K562 (cell line): ENCODE measurements around the gene AOC3. TPM values are rescaled to one million over a fixed set of nuclear protein-coding genes. Genes with fewer than 3 reads are reported as not detected.

Experiments used
- ARID2 ChIP-seq: fragments of 450-650 bp; IDR thresholded peaks from 2 replicates; pipeline ENCODE4 v1.6.1; 2017; ENCODE audit warnings: antibody characterized with exemption, mild to moderate bottlenecking
- BRF2 ChIP-seq: IDR thresholded peaks from 3 replicates; pipeline ENCODE4 v1.6.1; 2011; ENCODE audit warnings: borderline replicate concordance, mild to moderate bottlenecking; ENCODE audit not compliant: insufficient read length, insufficient read depth
- CGGBP1 ChIP-seq: fragments of 250-450 bp; sonication (Bioruptor Pico); IDR thresholded peaks from 2 replicates; pipeline ENCODE4 v1.9.0; 2021; ENCODE audit warnings: mild to moderate bottlenecking
- CREB5 ChIP-seq: fragments of 250-450 bp; sonication (Bioruptor Pico); IDR thresholded peaks from 2 replicates; pipeline ENCODE4 v1.5.0; 2020; ENCODE audit warnings: mild to moderate bottlenecking
- EZH2 ChIP-seq: IDR thresholded peaks from 2 replicates; pipeline ENCODE4 v1.6.1; 2012; ENCODE audit warnings: low read depth, mild to moderate bottlenecking, inconsistent platforms, low read length, borderline replicate concordance
- HMG20A ChIP-seq: fragments of 450-650 bp; formaldehyde crosslinking; conservative IDR thresholded peaks from 2 replicates; pipeline ENCODE4 v1.4.0; 2020; ENCODE audit warnings: mild to moderate bottlenecking, mixed read lengths
- HNRNPUL1 ChIP-seq: fragments of 200-400 bp; formaldehyde crosslinking; IDR thresholded peaks from 2 replicates; pipeline ENCODE4 v1.6.1; 2017; ENCODE audit warnings: low read length
- JUND ChIP-seq, 2 experiments: IDR thresholded peaks; 2 replicates in 1 of 2; 3 replicates in 1 of 2; pipeline ENCODE4 v1.6.1; 2011; ENCODE audit warnings: borderline replicate concordance in 2 of 2, low read depth in 2 of 2, low read length in 2 of 2, improper control_type of control experiment in 1 of 2, missing biosample characterization in 1 of 2, missing genetic modification characterization in 1 of 2, missing genetic modification reagents in 1 of 2
- KLF10 ChIP-seq: fragments of 250-450 bp; sonication (Bioruptor Pico); IDR thresholded peaks from 2 replicates; pipeline ENCODE4 v1.6.1; 2021; ENCODE audit warnings: matching md5 sums
- MBD2 ChIP-seq: sonication (generic); IDR thresholded peaks from 2 replicates; pipeline ENCODE4 v1.6.1; 2016; ENCODE audit warnings: low read depth, borderline replicate concordance
- MCM5 ChIP-seq: fragments of 450-650 bp; IDR thresholded peaks from 2 replicates; pipeline ENCODE4 v1.6.1; 2016; ENCODE audit warnings: low read depth
- NEUROD1 ChIP-seq: fragments of 150-350 bp; IDR thresholded peaks from 2 replicates; pipeline ENCODE4 v1.6.1; 2014; ENCODE audit warnings: borderline replicate concordance, low read length, low read depth; ENCODE audit not compliant: partially characterized antibody
- NFIC ChIP-seq: fragments of 450-650 bp; IDR thresholded peaks from 2 replicates; pipeline ENCODE4 v1.6.1; 2017; ENCODE audit warnings: mild to moderate bottlenecking, inconsistent platforms
- PHF21A ChIP-seq: fragments of 450-650 bp; IDR thresholded peaks from 2 replicates; pipeline ENCODE4 v1.6.1; 2017; ENCODE audit warnings: low read depth, borderline replicate concordance
- POU5F1 ChIP-seq: fragments of 150-350 bp; IDR thresholded peaks from 2 replicates; pipeline ENCODE4 v1.6.1; 2014; ENCODE audit warnings: borderline replicate concordance, low read length, low read depth, mild to moderate bottlenecking; ENCODE audit not compliant: partially characterized antibody
- RNF219 ChIP-seq: fragments of 250-450 bp; sonication (Bioruptor Pico); IDR thresholded peaks from 2 replicates; pipeline ENCODE4 v1.5.0; 2022; ENCODE audit warnings: mild to moderate bottlenecking
- TARDBP ChIP-seq: fragments of 450-650 bp; IDR thresholded peaks from 2 replicates; pipeline ENCODE4 v1.6.1; 2016
- ZNF354B ChIP-seq: fragments of 250-450 bp; sonication (Bioruptor Pico); IDR thresholded peaks from 2 replicates; pipeline ENCODE4 v1.4.0; 2020
- ZNF584 ChIP-seq: fragments of 200-800 bp; sonication (Bioruptor generic); IDR thresholded peaks from 2 replicates; pipeline ENCODE4 v1.6.1; 2016; ENCODE audit warnings: low read depth, mild to moderate bottlenecking, missing genetic modification characterization, missing compliant biosample characterization
- ZSCAN32 ChIP-seq: fragments of 450-650 bp; formaldehyde crosslinking; IDR thresholded peaks from 2 replicates; pipeline ENCODE4 v1.4.0; 2020; ENCODE audit warnings: mild to moderate bottlenecking, moderate library complexity
- polyA plus RNA-seq, 8 experiments: library from polyadenylated mRNA; depleted of rRNA in 4 of 8; stranded (reverse) in 5 of 8; unstranded in 3 of 8; fragments of >200 nt; fragmentation: Nextera tagmentation in 2 of 8; fragmentation: Illumina TruSeq in 1 of 8; extraction: Ambion mirVana in 2 of 8; extraction: Trizol in 1 of 8; gene quantifications; 2 replicates each; pipeline versions ENCODE4 v1.2.1 to v1.2.3, GENCODE V29; 2011 to 2014; ENCODE audit warnings: inconsistent platforms in 1 of 8, missing spikeins in 1 of 8
- total RNA-seq, 7 experiments: library from RNA; depleted of rRNA in 6 of 7; stranded (reverse); fragments of >200 nt in 6 of 7; fragmentation: Illumina TruSeq in 2 of 7; extraction: Trizol in 2 of 7; gene quantifications; 2 replicates each; pipeline versions ENCODE4 v1.2.1 to v1.2.3, GENCODE V29; 2011 to 2021; ENCODE audit warnings: low replicate concordance in 1 of 7
- TF ChIP-seq, protein P1 (sequence below), 2 experiments: fragments of 200-800 bp in 1 of 2; sonication (Bioruptor generic) in 1 of 2; sonication (generic) in 1 of 2; formaldehyde crosslinking in 1 of 2; IDR thresholded peaks in 1 of 2; conservative IDR thresholded peaks in 1 of 2; 2 replicates each; pipeline versions ENCODE4 v1.5.0 to v1.6.1; 2016 to 2020; ENCODE audit warnings: missing compliant biosample characterization in 1 of 2, missing genetic modification characterization in 1 of 2, missing genetic modification reagents in 1 of 2

AOC3 gene
- total and polyA plus RNA-seq, 9 of the 15 experiments (the other 6 are each of a cell fraction or from before 2014, with no cell fraction given), result 0.09 to 0.42 (median 0.22) TPM; not detected in 3

DNA sequence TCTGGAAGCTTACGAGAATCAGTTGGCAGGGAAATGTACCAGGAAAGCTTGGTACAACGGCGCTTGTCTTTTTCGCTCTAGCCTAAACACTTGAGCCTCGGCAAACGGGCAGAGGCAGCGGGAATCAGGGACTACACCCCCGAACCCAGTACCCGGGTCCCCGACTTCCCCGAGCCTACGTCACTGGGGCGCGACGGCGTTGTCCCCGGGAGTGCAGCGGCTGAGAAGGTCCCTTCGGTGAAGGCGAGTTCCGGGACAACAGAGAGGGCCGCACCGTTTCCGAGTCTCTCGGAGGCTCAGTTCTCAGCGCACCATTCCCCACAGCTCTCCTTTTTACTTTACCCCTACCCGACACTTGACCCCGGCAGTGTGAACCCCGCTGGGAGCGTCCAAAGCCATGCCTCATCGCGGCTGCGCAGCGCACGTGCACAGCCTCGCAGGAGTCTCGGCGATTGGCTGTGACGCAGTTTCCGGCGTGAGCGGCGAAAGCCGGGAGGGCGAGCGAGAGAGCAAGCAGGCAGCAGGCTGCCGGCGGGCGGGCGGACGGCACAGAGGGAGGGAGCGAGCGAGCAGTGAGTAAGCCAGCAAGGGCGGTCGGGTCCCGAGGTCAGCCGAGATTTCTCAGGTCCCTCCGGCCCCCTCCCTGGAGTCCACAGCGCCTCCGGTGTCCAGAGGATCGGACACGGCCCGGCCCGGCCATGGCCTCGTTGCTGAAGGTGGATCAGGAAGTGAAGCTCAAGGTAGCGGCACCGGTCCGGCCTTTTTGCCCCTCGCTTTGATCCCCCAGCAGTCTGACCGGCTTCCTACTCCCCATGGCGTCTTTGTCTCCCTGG, 17.8 kb upstream of the AOC3 start, which contains the start of gene PSME3 (continued):
- TF ChIP-seq JUND (IDR thresholded peaks at IDR 0.05; ENCODE audit: borderline replicate concordance, low read depth, low read length), result peak; percentile 52
- TF ChIP-seq JUND (tag; IDR thresholded peaks at IDR 0.05; ENCODE audit: borderline replicate concordance, low read depth, low read length), result peak; percentile 16; the same call in 1 of the 3 replicates
- no peak for TF ChIP-seq HNRNPUL1
- TF ChIP-seq NFIC, result no peak; the same call in 1 of the 2 replicates
- no peak for TF ChIP-seq HMG20A
- TF ChIP-seq ZNF584 (CRISPR knock-in tag), result no peak
- no peak for TF ChIP-seq KLF10
- TF ChIP-seq NEUROD1, result peak; percentile 12
- TF ChIP-seq ZSCAN32 (CRISPR knock-in tag), result no peak
- no peak for TF ChIP-seq EZH2
- TF ChIP-seq, protein P1, sequence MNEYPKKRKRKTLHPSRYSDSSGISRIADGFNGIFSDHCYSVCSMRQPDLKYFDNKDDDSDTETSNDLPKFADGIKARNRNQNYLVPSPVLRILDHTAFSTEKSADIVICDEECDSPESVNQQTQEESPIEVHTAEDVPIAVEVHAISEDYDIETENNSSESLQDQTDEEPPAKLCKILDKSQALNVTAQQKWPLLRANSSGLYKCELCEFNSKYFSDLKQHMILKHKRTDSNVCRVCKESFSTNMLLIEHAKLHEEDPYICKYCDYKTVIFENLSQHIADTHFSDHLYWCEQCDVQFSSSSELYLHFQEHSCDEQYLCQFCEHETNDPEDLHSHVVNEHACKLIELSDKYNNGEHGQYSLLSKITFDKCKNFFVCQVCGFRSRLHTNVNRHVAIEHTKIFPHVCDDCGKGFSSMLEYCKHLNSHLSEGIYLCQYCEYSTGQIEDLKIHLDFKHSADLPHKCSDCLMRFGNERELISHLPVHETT (CRISPR knock-in tag; conservative IDR thresholded peaks at IDR 0.05 in 1 of 2, IDR thresholded peaks at IDR 0.05 in 1 of 2), result peak in 1 of 2 experiments; percentile 73; a peak in 2 of 4 replicates
- 0 out of 2 replicates have a peak, but pooled peaks have one; percentile 7 for TF ChIP-seq PHF21A
- TF ChIP-seq ARID2, result no peak
- no peak for TF ChIP-seq RNF219
- TF ChIP-seq BRF2, result no peak
- no peak for TF ChIP-seq CGGBP1 (CRISPR knock-in tag)
- TF ChIP-seq MCM5, result no peak
- peak; percentile 81 for TF ChIP-seq MBD2
- 0 out of 2 replicates have a peak, but pooled peaks have one; percentile 14 for TF ChIP-seq TARDBP
- TF ChIP-seq POU5F1, result no peak
- no peak for TF ChIP-seq ZNF354B (CRISPR knock-in tag)
- 0 out of 2 replicates have a peak, but pooled peaks have one; percentile 14 for TF ChIP-seq CREB5 (CRISPR knock-in tag)
